MCF 10A (cell line): Measurements from ENCODE around the gene MAP2K5. TPM values are rescaled to one million over a fixed set of nuclear protein-coding genes. Genes with fewer than 3 reads are reported as not detected.

Source experiments
- BruUV-seq: library from RNA; stranded (reverse); fragments of 400-500 nt; replicated peaks from 2 replicates; lab custom pipeline; 2021; lab: Mats Ljungman, UMichigan
- CTCF ChIA-PET: fragments of 300-600 bp; sonication (Branson Sonifier 250); formaldehyde crosslinking; extraction: SDS; loops from one replicate; lab custom pipeline; 2021; ENCODE audit warnings: antibody characterized with exemption, inconsistent platforms; lab: Yijun Ruan, JAX
- POLR2A ChIA-PET: fragments of 300-600, 350-650 bp; sonication (Branson Sonifier 250); formaldehyde crosslinking; extraction: SDS; loops from one replicate; lab custom pipeline; 2020; ENCODE audit warnings: antibody characterized with exemption, inconsistent platforms; lab: Yijun Ruan, JAX
- DNase-seq: peaks from one replicate; pipeline ENCODE4 v3.0.0-alpha.2; 2018; ENCODE audit not compliant: unreplicated experiment
- H3K27ac Mint-ChIP-seq: one replicate; pipeline ENCODE4 v1.8.0; 2022; ENCODE audit warnings: mild to moderate bottlenecking, low read depth, mixed read lengths; ENCODE audit not compliant: unreplicated experiment
- H3K27me3 Mint-ChIP-seq: one replicate; pipeline ENCODE4 v1.8.0; 2022; ENCODE audit warnings: mixed read lengths; ENCODE audit not compliant: insufficient read depth, unreplicated experiment
- H3K36me3 Mint-ChIP-seq: one replicate; pipeline ENCODE4 v1.8.0; 2022; ENCODE audit warnings: mild to moderate bottlenecking, moderate library complexity, mixed read lengths; ENCODE audit not compliant: insufficient read depth, unreplicated experiment
- H3K4me1 Mint-ChIP-seq: one replicate; pipeline ENCODE4 v1.8.0; 2022; ENCODE audit warnings: mixed read lengths; ENCODE audit not compliant: insufficient read depth, unreplicated experiment
- H3K4me3 Mint-ChIP-seq: one replicate; pipeline ENCODE4 v1.8.0; 2022; ENCODE audit warnings: mild to moderate bottlenecking, moderate library complexity, mixed read lengths; ENCODE audit not compliant: unreplicated experiment
- H3K9me3 Mint-ChIP-seq: one replicate; pipeline ENCODE4 v1.8.0; 2022; ENCODE audit warnings: mixed read lengths; ENCODE audit not compliant: unreplicated experiment
- intact Hi-C: fragments of 100-400 bp; cut with micrococcal nuclease; formaldehyde crosslinking; loops from 2 replicates; pipeline ENCODE4 v1.14.1; 2022
- total RNA-seq: library from RNA; stranded (reverse); gene quantifications from 2 replicates; pipeline ENCODE4 v1.2.3, GENCODE V29; 2022
- TF ChIP-seq, protein P1 (sequence below): fragments of 200-600 bp; IDR thresholded peaks from one replicate; pipeline ENCODE4 v1.8.0; 2022; ENCODE audit warnings: antibody characterized with exemption, mild to moderate bottlenecking; ENCODE audit not compliant: unreplicated experiment

The MAP2K5 gene
- total RNA-seq, 1 experiment from 2014 or later: 24.4 TPM

DNA sequence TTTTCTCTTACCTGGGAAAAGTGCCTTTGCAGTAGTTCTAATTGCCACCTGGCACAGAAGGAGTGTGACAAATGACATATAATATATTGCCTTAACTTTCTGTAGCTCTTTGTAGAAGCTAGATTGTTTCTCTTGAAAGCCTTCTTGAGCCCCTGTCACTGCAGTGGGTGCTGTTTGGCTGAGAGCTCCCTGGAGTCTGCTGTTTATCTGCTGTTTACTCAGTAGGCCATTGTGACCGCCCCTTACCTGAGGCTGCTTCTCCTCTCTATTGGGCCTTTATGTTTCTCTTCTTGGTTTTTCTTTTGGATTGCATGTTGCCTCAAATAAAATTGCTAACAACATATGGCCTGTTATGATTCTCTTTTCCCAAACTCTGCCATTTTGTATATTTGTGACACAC, 16.7 kb downstream of the MAP2K5 start:
- Mint-ChIP-seq H3K27me3 (no peaks in the 10 kb centered on the region), H3K27ac (peak overlapping the region; percentile 33), H3K36me3 (peaks cover 21% of the 10 kb centered on the region), H3K9me3 (peaks cover 8% of the 10 kb centered on the region), H3K4me3 (no peak overlapping the region), H3K4me1 (no peaks in the 10 kb centered on the region)
- ChIA-PET CTCF (interaction anchor here (0.6 kb wide), 1 partner anchor 34 kb away, joined by 3 read pairs; no protein-coding TSS in a partner anchor), POLR2A (no interaction called here)
- no peak for DNase-seq
- BruUV-seq: no TSS peak
- TF ChIP-seq, protein P1, sequence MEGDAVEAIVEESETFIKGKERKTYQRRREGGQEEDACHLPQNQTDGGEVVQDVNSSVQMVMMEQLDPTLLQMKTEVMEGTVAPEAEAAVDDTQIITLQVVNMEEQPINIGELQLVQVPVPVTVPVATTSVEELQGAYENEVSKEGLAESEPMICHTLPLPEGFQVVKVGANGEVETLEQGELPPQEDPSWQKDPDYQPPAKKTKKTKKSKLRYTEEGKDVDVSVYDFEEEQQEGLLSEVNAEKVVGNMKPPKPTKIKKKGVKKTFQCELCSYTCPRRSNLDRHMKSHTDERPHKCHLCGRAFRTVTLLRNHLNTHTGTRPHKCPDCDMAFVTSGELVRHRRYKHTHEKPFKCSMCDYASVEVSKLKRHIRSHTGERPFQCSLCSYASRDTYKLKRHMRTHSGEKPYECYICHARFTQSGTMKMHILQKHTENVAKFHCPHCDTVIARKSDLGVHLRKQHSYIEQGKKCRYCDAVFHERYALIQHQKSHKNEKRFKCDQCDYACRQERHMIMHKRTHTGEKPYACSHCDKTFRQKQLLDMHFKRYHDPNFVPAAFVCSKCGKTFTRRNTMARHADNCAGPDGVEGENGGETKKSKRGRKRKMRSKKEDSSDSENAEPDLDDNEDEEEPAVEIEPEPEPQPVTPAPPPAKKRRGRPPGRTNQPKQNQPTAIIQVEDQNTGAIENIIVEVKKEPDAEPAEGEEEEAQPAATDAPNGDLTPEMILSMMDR: no peak
- intact Hi-C loops: no loop called here

DNA sequence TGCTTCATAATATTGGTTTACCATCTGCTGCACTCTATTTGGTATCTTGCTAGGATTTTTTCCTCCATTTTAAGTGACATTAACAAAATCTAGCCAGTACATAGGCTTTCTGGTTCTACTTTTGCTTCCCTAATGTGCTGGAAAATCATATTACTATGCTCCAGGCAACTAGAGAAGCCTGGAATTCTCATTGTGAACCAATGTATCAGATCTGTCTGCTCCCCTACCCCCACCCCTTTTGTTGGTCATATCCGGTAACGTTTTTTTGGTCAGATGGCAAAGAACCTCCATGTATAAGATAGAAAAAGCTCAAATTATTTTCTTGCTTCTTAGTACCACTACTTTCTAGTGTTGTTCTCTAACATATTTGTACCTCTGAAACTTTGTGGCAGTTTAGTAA, 17.1 kb downstream of the MAP2K5 start:
- Mint-ChIP-seq H3K9me3 (peaks cover 8% of the 10 kb centered on the region), H3K36me3 (peaks cover 21% of the 10 kb centered on the region), H3K27me3 (no peaks in the 10 kb centered on the region), H3K4me3 (no peak overlapping the region), H3K27ac (peak overlapping the region; percentile 33), H3K4me1 (no peaks in the 10 kb centered on the region)
- ChIA-PET CTCF (interaction anchor here (0.6 to 1.4 kb wide), 2 partner anchors 10 to 34 kb away, joined by 3 to 5 read pairs; no protein-coding TSS in a partner anchor), POLR2A (no interaction called here)
- no TSS peak for BruUV-seq
- no peak for DNase-seq
- intact Hi-C loops: no loop called here
- TF ChIP-seq, protein P1: no peak

DNA sequence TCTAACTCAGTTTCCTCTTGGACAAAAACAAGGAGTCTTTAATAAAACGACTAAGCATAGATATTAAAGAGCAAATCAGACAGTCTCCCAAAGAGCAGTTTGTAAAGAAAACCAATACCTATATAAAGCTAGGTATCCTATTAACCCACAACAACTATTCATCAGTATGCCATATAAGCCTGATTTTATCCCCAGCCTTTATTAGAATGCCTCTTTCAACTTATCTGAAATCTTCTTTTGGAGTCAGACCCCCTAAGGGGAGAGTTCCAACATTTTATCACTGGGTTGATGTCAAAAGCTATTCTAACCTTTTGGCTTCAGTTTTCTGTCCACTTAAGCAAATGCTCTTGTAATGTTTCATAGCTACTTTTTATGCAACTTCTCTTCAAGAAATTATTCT, 17.8 kb downstream of the MAP2K5 start:
- TF ChIP-seq, protein P1: no peak
- ChIA-PET POLR2A (interaction anchor here (1.1 kb wide), 1 partner anchor 17 kb away, joined by 3 read pairs; the partner anchor contains the start of gene MAP2K5), CTCF (interaction anchor here (1.4 kb wide), 1 partner anchor 10 kb away, joined by 5 read pairs; no protein-coding TSS in a partner anchor)
- no peak overlapping the region for H3K27ac Mint-ChIP-seq
- H3K4me1 Mint-ChIP-seq: no peaks in the 10 kb centered on the region
- intact Hi-C loops: no loop called here
- no peak for DNase-seq
- H3K9me3 Mint-ChIP-seq: peaks cover 8% of the 10 kb centered on the region
- peaks cover 21% of the 10 kb centered on the region for H3K36me3 Mint-ChIP-seq
- no peak overlapping the region for H3K4me3 Mint-ChIP-seq
- no peaks in the 10 kb centered on the region for H3K27me3 Mint-ChIP-seq
- BruUV-seq: no TSS peak

DNA sequence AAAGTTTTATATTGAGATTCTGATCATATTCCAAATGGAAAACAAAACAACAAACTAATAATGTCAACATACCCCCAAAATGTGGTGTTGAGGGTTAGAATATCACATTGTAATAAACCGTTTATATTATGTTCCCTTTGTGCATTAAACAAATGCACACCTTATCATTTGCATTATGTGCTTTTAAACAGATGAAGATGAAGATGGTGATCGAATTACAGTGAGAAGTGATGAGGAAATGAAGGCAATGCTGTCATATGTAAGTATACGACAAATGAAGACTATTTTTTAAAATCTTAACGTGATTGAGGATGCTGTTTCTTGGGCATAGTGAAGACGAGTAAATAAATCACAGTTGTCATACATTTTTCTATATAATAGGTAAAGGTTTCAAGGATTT, 20.6 kb downstream of the MAP2K5 start:
- no TSS peak for BruUV-seq
- TF ChIP-seq, protein P1: no peak
- Mint-ChIP-seq H3K4me1 (no peaks in the 10 kb centered on the region), H3K9me3 (peaks cover 7% of the 10 kb centered on the region), H3K27me3 (no peaks in the 10 kb centered on the region), H3K36me3 (peaks cover 13% of the 10 kb centered on the region), H3K4me3 (no peak overlapping the region), H3K27ac (no peak overlapping the region)
- DNase-seq: no peak
- intact Hi-C loops: no loop called here
- CTCF ChIA-PET: no interaction called here
- POLR2A ChIA-PET: no interaction called here
